Gastroesophageal sphincter (tissue), 4 donors: ENCODE data around the gene OVCH1. TPM values are rescaled to one million over a fixed set of nuclear protein-coding genes. Genes with fewer than 3 reads are reported as not detected.
A peak's percentile ranks its signal among the peaks of the same experiment; 100 is the strongest.

Source experiments
- ATAC-seq: fragments of 150-250 bp; one replicate; pipeline ENCODE4 v1.9.1; 2016; ENCODE audit warnings: mild to moderate bottlenecking, moderate library complexity
- H3K27ac ChIP-seq, 4 donors: fragments of 200-600 bp; sonication (generic) in 3 of 4; 1 replicate in 3 of 4; 2 replicates in 1 of 4; pipeline ENCODE4 v1.5.1; 2016 to 2019
- H3K27me3 ChIP-seq: fragments of 200-600 bp; sonication (generic); one replicate; pipeline ENCODE4 v1.5.1; 2019
- H3K36me3 ChIP-seq, 2 donors: fragments of 200-600 bp; sonication (generic); one replicate each; pipeline ENCODE4 v1.5.1; 2019; ENCODE audit warnings: control low read depth in 1 of 2
- H3K4me1 ChIP-seq, 3 donors: fragments of 200-600 bp; sonication (generic); 1 replicate in 2 of 3; 2 replicates in 1 of 3; pipeline ENCODE4 v1.5.1; 2016 to 2019; ENCODE audit warnings: control low read depth in 2 of 3
- H3K4me3 ChIP-seq, 2 donors: fragments of 200-600 bp; sonication (generic); one replicate each; pipeline ENCODE4 v1.5.1; 2019; ENCODE audit warnings: mild to moderate bottlenecking in 1 of 2, moderate library complexity in 1 of 2
- H3K9me3 ChIP-seq, 3 donors: fragments of 200-600 bp; sonication (generic); one replicate each; pipeline ENCODE4 v1.5.1; 2017 to 2019; ENCODE audit warnings: control low read depth in 2 of 3
- EP300 ChIP-seq: sonication (generic); formaldehyde crosslinking; IDR thresholded peaks from one replicate; pipeline ENCODE4 v1.6.1; 2017; ENCODE audit warnings: antibody characterized with exemption, mild to moderate bottlenecking
- POLR2A ChIP-seq, 2 donors: fragments of 450-650 bp; IDR thresholded peaks; one replicate each; pipeline ENCODE4 v1.6.1; 2017; ENCODE audit warnings: antibody characterized with exemption in 2 of 2, mild to moderate bottlenecking in 2 of 2, moderate library complexity in 1 of 2
- POLR2AphosphoS5 ChIP-seq: sonication (generic); formaldehyde crosslinking; IDR thresholded peaks from one replicate; pipeline ENCODE4 v1.6.1; 2017; ENCODE audit warnings: antibody characterized with exemption
- WGBS, 2 donors: methylation state at CpG; one replicate each; pipeline ENCODE4 v1.1.5; 2018; ENCODE audit warnings: low coverage in 1 of 2; 5-methylcytosine and 5-hydroxymethylcytosine counted together
- total RNA-seq, 4 donors: library from RNA; depleted of rRNA; stranded (reverse); fragments of >200 nt; gene quantifications; one replicate each; pipeline ENCODE4 v1.1.0, GENCODE V29; 2016
- TF ChIP-seq, protein P1 (sequence below), 4 experiments: fragments of 200-600 bp in 2 of 4; fragments of 450-650 bp in 2 of 4; sonication (generic) in 1 of 4; IDR thresholded peaks; one replicate each; pipeline ENCODE4 v1.5.1; 2017 to 2019; ENCODE audit warnings: antibody characterized with exemption in 4 of 4, mild to moderate bottlenecking in 2 of 4, moderate library complexity in 2 of 4

Gene OVCH1
- total RNA-seq, 4 donors from 2014 or later = 0.13 to 0.57 (median 0.43) TPM

- H3K4me3 ChIP-seq = no peak overlapping the region
- H3K27me3 ChIP-seq = no peaks in the 10 kb centered on the region
- ATAC-seq = no peak
- WGBS, 2 donors = 52 to 63% methylated on average over 4 of the region's 4 CpGs
- H3K4me1 ChIP-seq = peaks cover 0 to 4% (median 0%) of the 10 kb centered on the region in 3 donors
- H3K27ac ChIP-seq = no peak overlapping the region
- TF ChIP-seq POLR2AphosphoS5 (no peak), POLR2A (IDR thresholded peaks at IDR 0.05) (no peak), EP300 (no peak)
- TF ChIP-seq, protein P1, sequence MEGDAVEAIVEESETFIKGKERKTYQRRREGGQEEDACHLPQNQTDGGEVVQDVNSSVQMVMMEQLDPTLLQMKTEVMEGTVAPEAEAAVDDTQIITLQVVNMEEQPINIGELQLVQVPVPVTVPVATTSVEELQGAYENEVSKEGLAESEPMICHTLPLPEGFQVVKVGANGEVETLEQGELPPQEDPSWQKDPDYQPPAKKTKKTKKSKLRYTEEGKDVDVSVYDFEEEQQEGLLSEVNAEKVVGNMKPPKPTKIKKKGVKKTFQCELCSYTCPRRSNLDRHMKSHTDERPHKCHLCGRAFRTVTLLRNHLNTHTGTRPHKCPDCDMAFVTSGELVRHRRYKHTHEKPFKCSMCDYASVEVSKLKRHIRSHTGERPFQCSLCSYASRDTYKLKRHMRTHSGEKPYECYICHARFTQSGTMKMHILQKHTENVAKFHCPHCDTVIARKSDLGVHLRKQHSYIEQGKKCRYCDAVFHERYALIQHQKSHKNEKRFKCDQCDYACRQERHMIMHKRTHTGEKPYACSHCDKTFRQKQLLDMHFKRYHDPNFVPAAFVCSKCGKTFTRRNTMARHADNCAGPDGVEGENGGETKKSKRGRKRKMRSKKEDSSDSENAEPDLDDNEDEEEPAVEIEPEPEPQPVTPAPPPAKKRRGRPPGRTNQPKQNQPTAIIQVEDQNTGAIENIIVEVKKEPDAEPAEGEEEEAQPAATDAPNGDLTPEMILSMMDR (IDR thresholded peaks at IDR 0.05) = no peak
- H3K36me3 ChIP-seq = no peaks in the 10 kb centered on the region
- H3K9me3 ChIP-seq = no peaks in the 10 kb centered on the region
Observed at GRCh38 chr12:29528161-29528560, 30.7 kb upstream of the OVCH1 start.

GRCh38 chr12:29521951-29522350 is 24.5 kb upstream of the OVCH1 start:
- no peaks in the 10 kb centered on the region for H3K9me3 ChIP-seq
- no peak for ATAC-seq
- no peaks in the 10 kb centered on the region for H3K27me3 ChIP-seq
- H3K27ac ChIP-seq = no peak overlapping the region
- H3K36me3 ChIP-seq = peaks cover 0 to 27% of the 10 kb centered on the region in 2 donors
- 76 to 88% methylated on average over 2 of the region's 2 CpGs for WGBS, 2 donors
- H3K4me3 ChIP-seq = no peak overlapping the region
- H3K4me1 ChIP-seq = no peaks in the 10 kb centered on the region
- TF ChIP-seq, protein P1 (IDR thresholded peaks at IDR 0.05) = no peak
- TF ChIP-seq EP300 = no peak
- TF ChIP-seq POLR2AphosphoS5 = no peak
- TF ChIP-seq POLR2A (IDR thresholded peaks at IDR 0.05) = no peak

DNA sequence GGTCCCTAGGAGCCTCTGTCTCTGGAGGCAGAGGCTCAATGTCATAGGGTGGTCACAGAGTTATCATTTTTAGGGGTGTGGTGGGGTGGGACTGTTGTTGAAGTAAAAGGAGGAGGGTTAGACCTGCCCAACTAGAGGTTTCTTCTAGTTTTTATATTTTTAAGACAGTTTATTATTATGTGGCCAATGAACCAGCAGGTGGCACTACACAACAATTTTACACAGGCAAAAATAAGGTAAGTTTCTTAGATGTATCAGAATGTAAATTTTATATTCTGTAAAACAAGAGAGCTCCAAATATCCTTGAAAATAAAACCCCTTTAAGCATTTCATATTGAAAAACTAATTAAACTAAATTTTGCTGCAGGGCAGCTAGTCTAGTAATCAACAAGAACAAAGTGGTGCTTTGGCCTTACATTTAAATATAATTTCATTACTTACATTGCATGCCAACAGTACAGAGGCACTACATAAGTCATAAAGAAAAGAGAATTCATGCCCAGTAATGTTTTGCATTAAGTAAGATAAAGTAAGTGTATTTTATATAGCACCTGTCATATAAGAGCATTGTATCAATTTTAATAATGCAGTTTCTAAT is 22.2 kb upstream of the OVCH1 start:
- Histone ChIP-seq H3K4me3 (no peak overlapping the region), H3K27me3 (no peaks in the 10 kb centered on the region), H3K4me1 (no peaks in the 10 kb centered on the region), H3K36me3 (peaks cover 0 to 50% of the 10 kb centered on the region in 2 donors), H3K27ac (no peak overlapping the region), H3K9me3 (no peaks in the 10 kb centered on the region)
- TF ChIP-seq, protein P1 (IDR thresholded peaks at IDR 0.05) = peak; percentile 31 to 58 (median 54)
- TF ChIP-seq POLR2A (IDR thresholded peaks at IDR 0.05) = no peak
- no peak for ATAC-seq

DNA sequence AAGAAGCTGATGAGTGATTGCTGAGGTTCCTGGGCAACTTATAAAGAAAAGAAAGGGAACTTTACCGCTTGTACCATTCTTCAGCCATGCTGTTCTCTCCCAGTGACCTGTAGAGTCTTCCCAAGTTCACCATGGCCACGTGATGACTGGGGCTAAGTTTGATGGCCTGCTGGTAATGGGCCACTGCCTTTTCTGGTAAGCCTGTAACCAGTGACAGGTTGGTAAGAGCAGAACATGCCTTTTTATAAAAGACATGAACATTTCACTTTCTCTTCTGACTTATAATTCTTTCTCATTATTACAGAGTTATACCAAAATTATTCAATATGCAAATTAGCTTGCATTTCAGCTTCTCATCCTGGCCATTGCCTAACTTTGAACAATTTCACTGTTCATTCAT is 20.9 kb upstream of the OVCH1 start:
- 100% methylated on average over 2 of the region's 2 CpGs; no CpG with 5 or more reads in 1 of the 2 donors for WGBS, 2 donors

GRCh38 chr12:29517264-29517663 is 19.8 kb upstream of the OVCH1 start:
- no peaks in the 10 kb centered on the region for H3K4me1 ChIP-seq
- 78 to 87% methylated on average over 6 of the region's 7 CpGs for WGBS, 2 donors
- H3K9me3 ChIP-seq = no peaks in the 10 kb centered on the region
- no peak overlapping the region for H3K27ac ChIP-seq
- H3K4me3 ChIP-seq = no peak overlapping the region
- H3K36me3 ChIP-seq = peaks cover 0 to 72% of the 10 kb centered on the region in 2 donors
- H3K27me3 ChIP-seq = no peaks in the 10 kb centered on the region
- TF ChIP-seq POLR2A (IDR thresholded peaks at IDR 0.05) (no peak), EP300 (no peak), POLR2AphosphoS5 (no peak)
- TF ChIP-seq, protein P1 (IDR thresholded peaks at IDR 0.05) = no peak
- ATAC-seq = no peak

More for the DNA sequence above, 20.9 kb upstream of the OVCH1 start:
- Histone ChIP-seq H3K4me3 (no peak overlapping the region), H3K36me3 (peaks cover 0 to 61% of the 10 kb centered on the region in 2 donors), H3K27ac (no peak overlapping the region), H3K9me3 (no peaks in the 10 kb centered on the region), H3K27me3 (no peaks in the 10 kb centered on the region), H3K4me1 (no peaks in the 10 kb centered on the region)
- no peak for ATAC-seq
- TF ChIP-seq POLR2AphosphoS5 (no peak), POLR2A (IDR thresholded peaks at IDR 0.05) (no peak), EP300 (no peak)
- TF ChIP-seq, protein P1 (IDR thresholded peaks at IDR 0.05) = no peak
